GM21526 (cell line): ENCODE data around the gene SMDT1.

Experiments
- ATAC-seq: cut with Tn5 transposase; IDR thresholded peaks from one replicate; pipeline ENCODE4 v1.9.1; 2021; ENCODE audit warnings: moderate library complexity; ENCODE audit not compliant: unreplicated experiment, low FRiP score

Gene SMDT1

GRCh38 chr22:42079319-42080251 lies at the start of gene SMDT1:
SMDT1 (plus strand) TSS chr22:42079700; CDS start chr22:42079769, 69 bp downstream.
- peak; percentile 72 for ATAC-seq

- no peak for ATAC-seq
Observed at GRCh38 chr22:42033263-42034181, 46.0 kb upstream of the SMDT1 start.

- ATAC-seq, result no peak
Observed at GRCh38 chr22:42035256-42035655, 44.2 kb upstream of the SMDT1 start.

GRCh38 chr22:42039271-42039670 lies 40.2 kb upstream of the SMDT1 start:
- ATAC-seq, result no peak

- no peak for ATAC-seq
Observed at GRCh38 chr22:42041784-42042183, 37.7 kb upstream of the SMDT1 start.

- no peak for ATAC-seq
Observed at GRCh38 chr22:42050641-42051180, 28.8 kb upstream of the SMDT1 start.

GRCh38 chr22:42052765-42053164 lies 26.7 kb upstream of the SMDT1 start:
- no peak for ATAC-seq

- no peak for ATAC-seq
Observed at GRCh38 chr22:42056757-42057511, 22.6 kb upstream of the SMDT1 start.

- ATAC-seq, result no peak
Observed at GRCh38 chr22:42060489-42060888, 19.0 kb upstream of the SMDT1 start.

- ATAC-seq, result no peak
Observed at GRCh38 chr22:42061041-42061440, 18.5 kb upstream of the SMDT1 start.

GRCh38 chr22:42062506-42063170 lies 16.9 kb upstream of the SMDT1 start:
- no peak for ATAC-seq

- no peak for ATAC-seq
Observed at GRCh38 chr22:42064629-42065028, 14.9 kb upstream of the SMDT1 start.

GRCh38 chr22:42065438-42066125 lies 13.9 kb upstream of the SMDT1 start:
- ATAC-seq, result no peak

- no peak for ATAC-seq
Observed at GRCh38 chr22:42066126-42066761, 13.3 kb upstream of the SMDT1 start.

- no peak for ATAC-seq
Observed at GRCh38 chr22:42066937-42067336, 12.6 kb upstream of the SMDT1 start.

- no peak for ATAC-seq
Observed at GRCh38 chr22:42067671-42068251, 11.7 kb upstream of the SMDT1 start.

GRCh38 chr22:42068291-42068690 lies 11.2 kb upstream of the SMDT1 start:
- no peak for ATAC-seq

GRCh38 chr22:42069801-42070516 lies 9.5 kb upstream of the SMDT1 start:
- peak; percentile 7 for ATAC-seq
